ENCODE measurements around the gene HACL1.

The HACL1 gene

GRCh38 chr3:15595955-15596354, 5.4 kb downstream of the HACL1 start:
- in situ Hi-C loops (cut with HindIII; ENCODE audit: low sequenced_read_pairs): no loop called here
- no peak for DNase-seq (ENCODE audit: low read depth, low spot score)

GRCh38 chr3:15592968-15593367, 8.4 kb downstream of the HACL1 start:
- DNase-seq (ENCODE audit: low read depth, low spot score): no peak
- no peak overlapping the region for H3K4me3 ChIP-seq (ENCODE audit: low read depth, low read length)
- in situ Hi-C loops (cut with HindIII; ENCODE audit: low sequenced_read_pairs): no loop called here
- TF ChIP-seq CTCF (IDR thresholded peaks at IDR 0.05; ENCODE audit: low read depth, low read length): no peak

More at GRCh38 chr3:15595955-15596354, 5.4 kb downstream of the HACL1 start:
- no peak overlapping the region for H3K4me3 ChIP-seq (ENCODE audit: low read depth, low read length)
- no peak for TF ChIP-seq CTCF (IDR thresholded peaks at IDR 0.05; ENCODE audit: low read depth, low read length)

- TF ChIP-seq CTCF (IDR thresholded peaks at IDR 0.05; ENCODE audit: low read depth, low read length): no peak
- H3K4me3 ChIP-seq (ENCODE audit: low read depth, low read length): no peak overlapping the region
- no peak for DNase-seq (ENCODE audit: low read depth, low spot score)
- in situ Hi-C loops (cut with HindIII; ENCODE audit: low sequenced_read_pairs): no loop called here
Measured at GRCh38 chr3:15591928-15592327, 9.4 kb downstream of the HACL1 start.

GRCh38 chr3:15591242-15591641, 10.1 kb downstream of the HACL1 start:
- TF ChIP-seq CTCF (IDR thresholded peaks at IDR 0.05; ENCODE audit: low read depth, low read length): no peak
- in situ Hi-C loops (cut with HindIII; ENCODE audit: low sequenced_read_pairs): no loop called here
- DNase-seq (ENCODE audit: low read depth, low spot score): no peak
- no peak overlapping the region for H3K4me3 ChIP-seq (ENCODE audit: low read depth, low read length)

- H3K4me3 ChIP-seq (ENCODE audit: low read depth, low read length): no peak overlapping the region
- DNase-seq (ENCODE audit: low read depth, low spot score): no peak
- TF ChIP-seq CTCF (IDR thresholded peaks at IDR 0.05; ENCODE audit: low read depth, low read length): no peak
- in situ Hi-C loops (cut with HindIII; ENCODE audit: low sequenced_read_pairs): no loop called here
Measured at GRCh38 chr3:15585111-15585845, 16.1 kb downstream of the HACL1 start.

GRCh38 chr3:15581471-15582394, 19.6 kb downstream of the HACL1 start:
- in situ Hi-C loops (cut with HindIII; ENCODE audit: low sequenced_read_pairs): no loop called here
- H3K4me3 ChIP-seq (ENCODE audit: low read depth, low read length): no peak overlapping the region
- no peak for TF ChIP-seq CTCF (IDR thresholded peaks at IDR 0.05; ENCODE audit: low read depth, low read length)
- no peak for DNase-seq (ENCODE audit: low read depth, low spot score)

Measured in astrocyte of the spinal cord (primary cell).